ENCODE data around the gene FAM227A.

Gene FAM227A

DNA sequence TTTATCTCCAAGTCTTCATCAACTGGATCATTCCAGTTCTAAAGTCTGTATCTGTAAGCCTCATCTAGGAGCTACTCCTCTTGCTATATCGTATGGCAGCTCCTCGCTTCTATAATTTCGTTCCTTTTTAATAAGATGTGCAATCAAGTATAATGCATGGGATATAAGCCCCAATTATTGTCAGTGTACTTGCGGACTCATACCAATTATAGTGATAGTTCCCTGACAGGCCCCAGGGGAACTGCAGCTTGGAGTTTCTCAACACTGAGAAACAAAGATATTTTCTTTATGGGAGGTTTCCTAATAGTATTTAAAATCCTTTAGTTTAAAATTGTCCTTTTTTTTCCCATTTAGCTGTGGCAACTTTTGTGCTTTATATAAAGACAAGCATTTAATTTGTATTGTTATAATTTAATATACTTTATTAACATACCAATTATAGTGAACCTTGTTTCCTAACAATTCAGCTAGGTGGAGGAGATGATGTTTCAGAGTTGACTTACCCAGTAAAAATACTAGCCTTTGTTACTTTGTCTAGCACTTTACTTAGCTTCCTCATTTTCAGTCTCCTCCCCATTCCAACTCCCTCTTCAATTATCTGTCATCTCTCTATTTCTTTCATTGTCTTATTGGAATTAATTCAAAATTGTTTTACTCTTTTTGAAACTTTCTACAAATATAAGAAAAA lies 124.8 kb downstream of the FAM227A start:
- ChIA-PET POLR2A (no interaction called here), CTCF (no interaction called here)
- TF ChIP-seq, protein P1, sequence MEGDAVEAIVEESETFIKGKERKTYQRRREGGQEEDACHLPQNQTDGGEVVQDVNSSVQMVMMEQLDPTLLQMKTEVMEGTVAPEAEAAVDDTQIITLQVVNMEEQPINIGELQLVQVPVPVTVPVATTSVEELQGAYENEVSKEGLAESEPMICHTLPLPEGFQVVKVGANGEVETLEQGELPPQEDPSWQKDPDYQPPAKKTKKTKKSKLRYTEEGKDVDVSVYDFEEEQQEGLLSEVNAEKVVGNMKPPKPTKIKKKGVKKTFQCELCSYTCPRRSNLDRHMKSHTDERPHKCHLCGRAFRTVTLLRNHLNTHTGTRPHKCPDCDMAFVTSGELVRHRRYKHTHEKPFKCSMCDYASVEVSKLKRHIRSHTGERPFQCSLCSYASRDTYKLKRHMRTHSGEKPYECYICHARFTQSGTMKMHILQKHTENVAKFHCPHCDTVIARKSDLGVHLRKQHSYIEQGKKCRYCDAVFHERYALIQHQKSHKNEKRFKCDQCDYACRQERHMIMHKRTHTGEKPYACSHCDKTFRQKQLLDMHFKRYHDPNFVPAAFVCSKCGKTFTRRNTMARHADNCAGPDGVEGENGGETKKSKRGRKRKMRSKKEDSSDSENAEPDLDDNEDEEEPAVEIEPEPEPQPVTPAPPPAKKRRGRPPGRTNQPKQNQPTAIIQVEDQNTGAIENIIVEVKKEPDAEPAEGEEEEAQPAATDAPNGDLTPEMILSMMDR (IDR thresholded peaks at IDR 0.05; ENCODE audit: insufficient read depth, low read length, missing control alignments), result no peak
- no peak for DNase-seq (ENCODE audit: low read depth, low spot score)
- H3K4me3 ChIP-seq (ENCODE audit: low read depth, low read length), result no peak overlapping the region

Measured in AG04449 (cell line).